GM21367 (cell line): Measurements from ENCODE around the gene HOXC12.

Experiments
- ATAC-seq: cut with Tn5 transposase; IDR thresholded peaks from one replicate; pipeline ENCODE4 v1.9.1; 2021; ENCODE audit not compliant: unreplicated experiment

Gene HOXC12

GRCh38 chr12:53955776-53956250 is 1.1 kb downstream of the HOXC12 start:
- no peak for ATAC-seq

GRCh38 chr12:53956251-53956887 is 1.7 kb downstream of the HOXC12 start:
- ATAC-seq = no peak

- ATAC-seq = no peak
These were observed 2.3 kb downstream of the HOXC12 start for GRCh38 chr12:53956914-53957536.

GRCh38 chr12:53958128-53958527 is 3.4 kb downstream of the HOXC12 start:
- ATAC-seq = no peak

GRCh38 chr12:53959314-53959713 is 4.6 kb downstream of the HOXC12 start:
- ATAC-seq = no peak

GRCh38 chr12:53960187-53961024 is 5.7 kb downstream of the HOXC12 start:
- ATAC-seq = no peak

- ATAC-seq = no peak
These were observed 6.5 kb downstream of the HOXC12 start for GRCh38 chr12:53961025-53961761.

GRCh38 chr12:53963005-53963404 is 8.3 kb downstream of the HOXC12 start:
- no peak for ATAC-seq

- no peak for ATAC-seq
These were observed 9.0 kb downstream of the HOXC12 start for GRCh38 chr12:53963434-53964314.

- no peak for ATAC-seq
These were observed 9.6 kb downstream of the HOXC12 start for GRCh38 chr12:53964315-53964713.

GRCh38 chr12:53965281-53966084 is 10.8 kb downstream of the HOXC12 start:
- no peak for ATAC-seq

GRCh38 chr12:53966085-53966384 is 11.3 kb downstream of the HOXC12 start:
- no peak for ATAC-seq

GRCh38 chr12:53966385-53967133 is 11.9 kb downstream of the HOXC12 start:
- ATAC-seq = no peak

GRCh38 chr12:53967421-53967925 is 12.8 kb downstream of the HOXC12 start:
- no peak for ATAC-seq

GRCh38 chr12:53968214-53969127 is 13.8 kb downstream of the HOXC12 start:
- ATAC-seq = no peak

- no peak for ATAC-seq
These were observed 15.0 kb downstream of the HOXC12 start for GRCh38 chr12:53969588-53970259.

- ATAC-seq = no peak
These were observed 15.7 kb downstream of the HOXC12 start for GRCh38 chr12:53970451-53970850.
